MM.1S (cell line): ENCODE data around the gene NCL.

Experiments
- DNase-seq: peaks from one replicate; pipeline ENCODE4 v3.0.0-alpha.2; 2015
- H2AFZ ChIP-seq: fragments of 300-600 bp; sonication (generic); 2 replicates; pipeline ENCODE4 v1.6.0; 2016; ENCODE audit warnings: antibody characterized with exemption, low read length
- H3F3A ChIP-seq: fragments of 300-600 bp; sonication (generic); 2 replicates; pipeline ENCODE4 v1.6.1; 2016; ENCODE audit warnings: mild to moderate bottlenecking, antibody characterized with exemption, low read length, moderate library complexity, mixed read lengths; ENCODE audit not compliant: insufficient read depth
- H3K27ac ChIP-seq: fragments of 300-600 bp; sonication (generic); 2 replicates; pipeline ENCODE4 v1.5.1; 2016; ENCODE audit warnings: mild to moderate bottlenecking, low read length
- H3K27me3 ChIP-seq: fragments of 300-600 bp; sonication (generic); replicated peaks from 2 replicates; pipeline ENCODE4 v1.6.0; 2016; ENCODE audit warnings: low read length; ENCODE audit not compliant: insufficient read depth
- H3K36me3 ChIP-seq: fragments of 300-600 bp; sonication (generic); replicated peaks from 2 replicates; pipeline ENCODE4 v1.6.1; 2016; ENCODE audit warnings: mild to moderate bottlenecking, low read length, mixed read lengths; ENCODE audit not compliant: insufficient read depth
- H3K4me1 ChIP-seq: fragments of 300-600 bp; sonication (generic); 2 replicates; pipeline ENCODE4 v1.6.1; 2016; ENCODE audit warnings: low read length, mixed read lengths
- H3K4me2 ChIP-seq: fragments of 300-600 bp; sonication (generic); 2 replicates; pipeline ENCODE4 v1.6.0; 2016; ENCODE audit warnings: low read depth, low read length
- H3K4me3 ChIP-seq: fragments of 300-600 bp; sonication (generic); 2 replicates; pipeline ENCODE4 v1.5.1; 2016; ENCODE audit warnings: low read length, mixed read lengths
- H3K79me2 ChIP-seq: fragments of 300-600 bp; sonication (generic); 2 replicates; pipeline ENCODE4 v1.6.1; 2016; ENCODE audit warnings: mixed run types, low read length, mixed read lengths
- H3K9ac ChIP-seq: fragments of 300-600 bp; sonication (generic); 2 replicates; pipeline ENCODE4 v1.6.1; 2016; ENCODE audit warnings: low read length, mixed read lengths
- H3K9me2 ChIP-seq: fragments of 300-600 bp; sonication (generic); replicated peaks from 2 replicates; pipeline ENCODE4 v1.6.1; 2016; ENCODE audit warnings: mild to moderate bottlenecking, low read length, mixed read lengths; ENCODE audit not compliant: insufficient read depth
- H3K9me3 ChIP-seq: fragments of 300-600 bp; sonication (generic); replicated peaks from 2 replicates; pipeline ENCODE4 v1.6.1; 2016; ENCODE audit warnings: mild to moderate bottlenecking, low read length, mixed read lengths; ENCODE audit not compliant: insufficient read depth
- H4K20me1 ChIP-seq: fragments of 300-600 bp; sonication (generic); 2 replicates; pipeline ENCODE4 v1.6.1; 2016; ENCODE audit warnings: mild to moderate bottlenecking, low read length, moderate library complexity, mixed read lengths; ENCODE audit not compliant: insufficient read depth
- CTCF ChIP-seq: fragments of 300-600 bp; sonication (generic); IDR thresholded peaks from 2 replicates; pipeline ENCODE4 v1.5.1; 2016; ENCODE audit warnings: antibody characterized with exemption, low read length, mixed read lengths
- EZH2 ChIP-seq: fragments of 300-600 bp; sonication (generic); optimal IDR thresholded peaks from 2 replicates; pipeline ENCODE3; 2017; ENCODE audit warnings: low read depth, mild to moderate bottlenecking, antibody characterized with exemption, low read length, mixed read lengths
- EZH2phosphoT487 ChIP-seq: fragments of 300-600 bp; sonication (generic); IDR thresholded peaks from 2 replicates; pipeline ENCODE4 v1.6.1; 2018; ENCODE audit warnings: antibody characterized with exemption, low read length

NCL gene

GRCh38 chr2:231456295-231457004 lies 7.8 kb downstream of the NCL start:
- Histone ChIP-seq H3K9me3 (no peaks in the 10 kb centered on the region), H3K9ac (no peak overlapping the region), H3K27me3 (no peaks in the 10 kb centered on the region), H4K20me1 (peaks cover 65% of the 10 kb centered on the region), H3K4me1 (peaks cover 10% of the 10 kb centered on the region), H3K79me2 (peaks cover 58% of the 10 kb centered on the region), H2AFZ (no peak overlapping the region), H3K36me3 (peaks cover 64% of the 10 kb centered on the region), H3K9me2 (no peaks in the 10 kb centered on the region), H3F3A (peaks cover 80% of the 10 kb centered on the region), H3K4me3 (no peak overlapping the region), H3K27ac (no peak overlapping the region), H3K4me2 (no peak overlapping the region)
- no peak for DNase-seq
- TF ChIP-seq EZH2phosphoT487: no peak
- no peak for TF ChIP-seq EZH2
- TF ChIP-seq CTCF: no peak

GRCh38 chr2:231455890-231456289 lies 8.4 kb downstream of the NCL start:
- Histone ChIP-seq H3F3A (peaks cover 79% of the 10 kb centered on the region), H3K9me2 (no peaks in the 10 kb centered on the region), H3K9me3 (no peaks in the 10 kb centered on the region), H2AFZ (no peak overlapping the region), H3K9ac (no peak overlapping the region), H3K4me1 (peaks cover 10% of the 10 kb centered on the region), H3K4me2 (no peak overlapping the region), H3K27me3 (no peaks in the 10 kb centered on the region), H3K79me2 (peaks cover 53% of the 10 kb centered on the region), H3K4me3 (no peak overlapping the region), H3K27ac (no peak overlapping the region), H4K20me1 (peaks cover 62% of the 10 kb centered on the region), H3K36me3 (peaks cover 60% of the 10 kb centered on the region)
- TF ChIP-seq EZH2phosphoT487 (no peak), CTCF (no peak), EZH2 (no peak)
- no peak for DNase-seq

GRCh38 chr2:231455222-231455621 lies 9.1 kb downstream of the NCL start:
- Histone ChIP-seq H3K9ac (no peak overlapping the region), H3K36me3 (peaks cover 54% of the 10 kb centered on the region), H3K4me1 (peaks cover 5% of the 10 kb centered on the region), H2AFZ (no peak overlapping the region), H3K79me2 (peaks cover 46% of the 10 kb centered on the region), H3K4me2 (no peak overlapping the region), H4K20me1 (peaks cover 57% of the 10 kb centered on the region), H3K27ac (no peak overlapping the region), H3K4me3 (no peak overlapping the region), H3K9me2 (no peaks in the 10 kb centered on the region), H3K9me3 (no peaks in the 10 kb centered on the region), H3F3A (peaks cover 75% of the 10 kb centered on the region), H3K27me3 (no peaks in the 10 kb centered on the region)
- DNase-seq: no peak
- no peak for TF ChIP-seq EZH2phosphoT487

- H3K27ac ChIP-seq: no peak overlapping the region
- H3K4me2 ChIP-seq: no peak overlapping the region
- TF ChIP-seq EZH2phosphoT487: no peak
- TF ChIP-seq EZH2: no peak
- TF ChIP-seq CTCF: no peak
- no peaks in the 10 kb centered on the region for H3K4me1 ChIP-seq
- no peak for DNase-seq
- H3F3A ChIP-seq: peaks cover 71% of the 10 kb centered on the region
- no peak overlapping the region for H2AFZ ChIP-seq
- H3K27me3 ChIP-seq: no peaks in the 10 kb centered on the region
- peaks cover 47% of the 10 kb centered on the region for H3K36me3 ChIP-seq
- peaks cover 38% of the 10 kb centered on the region for H3K79me2 ChIP-seq
- no peak overlapping the region for H3K9ac ChIP-seq
- no peak overlapping the region for H3K4me3 ChIP-seq
- H4K20me1 ChIP-seq: peaks cover 52% of the 10 kb centered on the region
- H3K9me3 ChIP-seq: no peaks in the 10 kb centered on the region
- H3K9me2 ChIP-seq: no peaks in the 10 kb centered on the region
These were observed 9.9 kb downstream of the NCL start for GRCh38 chr2:231454361-231454791.
